HT1080 (cell line): ENCODE data around the gene GSG1L2. TPM values are rescaled to one million over a fixed set of nuclear protein-coding genes. Genes with fewer than 3 reads are reported as not detected.

Experiments used
- DNase-seq: peaks from one replicate; pipeline ENCODE4 v3.0.0-alpha.2; 2015; ENCODE audit warnings: low read depth
- polyA plus RNA-seq, 2 experiments: library from polyadenylated mRNA; depleted of rRNA; stranded (reverse); fragments of >200 nt; gene quantifications; 2 replicates each; pipeline ENCODE4 v1.2.3, GENCODE V29; 2015
- total RNA-seq: library from RNA; depleted of rRNA; stranded (reverse); fragments of >200 nt; shearing (Covaris generic); gene quantifications from 2 replicates; pipeline ENCODE4 v1.2.3, GENCODE V29; 2014; rRNA removed

Gene GSG1L2
- not detected in 2 replicates for total RNA-seq
- polyA plus RNA-seq (2015; cell fraction: cytosol; rRNA removed): not detected in 2 replicates
- polyA plus RNA-seq (2015; cell fraction: nucleus; rRNA removed): not detected in 2 replicates

- no peak for DNase-seq
Observed at GRCh38 chr17:9821921-9822320, at the start of gene GSG1L2. GSG1L2 (minus strand) TSS chr17:9822079; CDS start chr17:9822071, 8 bp downstream.

- no peak for DNase-seq
Observed at GRCh38 chr17:9868552-9868951, 46.7 kb upstream of the GSG1L2 start.

- no peak for DNase-seq
Observed at GRCh38 chr17:9865586-9865985, 43.7 kb upstream of the GSG1L2 start.

GRCh38 chr17:9862949-9863348 lies 41.1 kb upstream of the GSG1L2 start:
- no peak for DNase-seq

- peak; percentile 25 for DNase-seq
Observed at GRCh38 chr17:9862220-9862619, 40.3 kb upstream of the GSG1L2 start.

- DNase-seq: peak; percentile 24
Observed at GRCh38 chr17:9860851-9861250, 39.0 kb upstream of the GSG1L2 start.

GRCh38 chr17:9859781-9860180 lies 37.9 kb upstream of the GSG1L2 start:
- DNase-seq: no peak

GRCh38 chr17:9855036-9855435 lies 33.2 kb upstream of the GSG1L2 start:
- no peak for DNase-seq

- DNase-seq: no peak
Observed at GRCh38 chr17:9854255-9854654, 32.4 kb upstream of the GSG1L2 start.

GRCh38 chr17:9850151-9850550 lies 28.3 kb upstream of the GSG1L2 start:
- no peak for DNase-seq

GRCh38 chr17:9845306-9845705 lies 23.4 kb upstream of the GSG1L2 start:
- DNase-seq: peak; percentile 55

GRCh38 chr17:9844153-9844552 lies 22.3 kb upstream of the GSG1L2 start:
- DNase-seq: no peak

- no peak for DNase-seq
Observed at GRCh38 chr17:9843152-9844010, 21.5 kb upstream of the GSG1L2 start.

GRCh38 chr17:9842057-9842758 lies 20.3 kb upstream of the GSG1L2 start:
- DNase-seq: peak; percentile 55

- DNase-seq: peak; percentile 51
Observed at GRCh38 chr17:9839433-9839832, 17.6 kb upstream of the GSG1L2 start.

- DNase-seq: peak; percentile 73
Observed at GRCh38 chr17:9837551-9838471, 15.9 kb upstream of the GSG1L2 start.

GRCh38 chr17:9833922-9834321 lies 12.0 kb upstream of the GSG1L2 start:
- no peak for DNase-seq

- no peak for DNase-seq
Observed at GRCh38 chr17:9830711-9831110, 8.8 kb upstream of the GSG1L2 start.

- DNase-seq: no peak
Observed at GRCh38 chr17:9829343-9829742, 7.5 kb upstream of the GSG1L2 start.

GRCh38 chr17:9828296-9829295 lies 6.7 kb upstream of the GSG1L2 start:
- DNase-seq: no peak
